Measurements from ENCODE around the gene GRM6.

GRM6 gene

GRCh38 chr5:178993236-178993765, 1.8 kb downstream of the GRM6 start:
- Mint-ChIP-seq H3K4me1 (peaks cover 6% of the 10 kb centered on the region), H3K4me3 (peak overlapping the region in 2 of 3 experiments; percentile 37 to 47), H3K36me3 (ENCODE audit: low read depth) (no peaks in the 10 kb centered on the region), H3K9me3 (peaks cover 18% of the 10 kb centered on the region), H3K27me3 (ENCODE audit: low read depth) (peaks cover 65% of the 10 kb centered on the region), H3K27ac (no peak overlapping the region)
- no peak for TF ChIP-seq CTCF (IDR thresholded peaks at IDR 0.05; ENCODE audit: unreplicated experiment in 3 of 3)

- no peak for TF ChIP-seq CTCF (IDR thresholded peaks at IDR 0.05; ENCODE audit: unreplicated experiment in 3 of 3)
- Mint-ChIP-seq H3K27ac (no peak overlapping the region), H3K9me3 (peaks cover 24% of the 10 kb centered on the region), H3K27me3 (ENCODE audit: low read depth) (peaks cover 64% of the 10 kb centered on the region), H3K4me1 (peaks cover 6% of the 10 kb centered on the region), H3K36me3 (ENCODE audit: low read depth) (peaks cover 4% of the 10 kb centered on the region), H3K4me3 (peak overlapping the region in 2 of 3 experiments; percentile 25 to 36)
Observed at GRCh38 chr5:178992291-178992895, 2.7 kb downstream of the GRM6 start.

- no peak overlapping the region for H3K27ac Mint-ChIP-seq
- H3K4me3 Mint-ChIP-seq = no peak overlapping the region
- peaks cover 31% of the 10 kb centered on the region for H3K9me3 Mint-ChIP-seq
- peaks cover 6% of the 10 kb centered on the region for H3K4me1 Mint-ChIP-seq
- no peak for TF ChIP-seq CTCF (IDR thresholded peaks at IDR 0.05; ENCODE audit: unreplicated experiment in 3 of 3)
- peaks cover 4% of the 10 kb centered on the region for H3K36me3 Mint-ChIP-seq (ENCODE audit: low read depth)
- H3K27me3 Mint-ChIP-seq (ENCODE audit: low read depth) = peaks cover 55% of the 10 kb centered on the region
Observed at GRCh38 chr5:178991190-178992145, 3.7 kb downstream of the GRM6 start.

GRCh38 chr5:178990491-178990890, 4.6 kb downstream of the GRM6 start:
- no peak for TF ChIP-seq CTCF (IDR thresholded peaks at IDR 0.05; ENCODE audit: unreplicated experiment in 3 of 3)
- H3K4me3 Mint-ChIP-seq = no peak overlapping the region
- H3K27ac Mint-ChIP-seq = no peak overlapping the region
- H3K4me1 Mint-ChIP-seq = peaks cover 4% of the 10 kb centered on the region
- H3K27me3 Mint-ChIP-seq (ENCODE audit: low read depth) = peaks cover 45% of the 10 kb centered on the region
- peaks cover 36% of the 10 kb centered on the region for H3K9me3 Mint-ChIP-seq
- peaks cover 4% of the 10 kb centered on the region for H3K36me3 Mint-ChIP-seq (ENCODE audit: low read depth)

- peaks cover 36% of the 10 kb centered on the region for H3K9me3 Mint-ChIP-seq
- H3K4me1 Mint-ChIP-seq = no peaks in the 10 kb centered on the region
- H3K27me3 Mint-ChIP-seq (ENCODE audit: low read depth) = peaks cover 39% of the 10 kb centered on the region
- no peak for TF ChIP-seq CTCF (IDR thresholded peaks at IDR 0.05; ENCODE audit: unreplicated experiment in 3 of 3)
- peaks cover 4% of the 10 kb centered on the region for H3K36me3 Mint-ChIP-seq (ENCODE audit: low read depth)
- no peak overlapping the region for H3K4me3 Mint-ChIP-seq
- no peak overlapping the region for H3K27ac Mint-ChIP-seq
Observed at GRCh38 chr5:178989311-178989710, 5.8 kb downstream of the GRM6 start.

All from nephron (organoid).